ENCODE measurements around the gene C5orf58.
A peak's percentile ranks its signal among the peaks of the same experiment; 100 is the strongest.

The C5orf58 gene

GRCh38 chr5:170204202-170204601, 28.6 kb upstream of the C5orf58 start:
- no peaks in the 10 kb centered on the region for H3K27me3 ChIP-seq (ENCODE audit: insufficient read depth, low read length, poor library complexity)
- H3K4me2 ChIP-seq (ENCODE audit: low read length) = no peak overlapping the region
- no peaks in the 10 kb centered on the region for H3K36me3 ChIP-seq (ENCODE audit: control insufficient read depth, insufficient read depth, low read length)
- peaks cover 2% of the 10 kb centered on the region for H3K4me1 ChIP-seq (ENCODE audit: control insufficient read depth, low read depth, low read length)
- no peak overlapping the region for H3K27ac ChIP-seq (ENCODE audit: low read depth, low read length)
- WGBS (ENCODE audit: extremely low coverage, insufficient coverage, low lambda C conversion rate) = no CpG with 5 or more reads among the region's 5 CpGs
- no peak overlapping the region for H3K56ac ChIP-seq (ENCODE audit: low read length)
- H2BK120ac ChIP-seq (ENCODE audit: low read depth, low read length) = no peak overlapping the region
- no peak overlapping the region for H3K4ac ChIP-seq (ENCODE audit: low read depth, low read length)
- no peak overlapping the region for H4K8ac ChIP-seq (ENCODE audit: low read depth, low read length)
- no peak overlapping the region for H2BK15ac ChIP-seq (replicated peaks; ENCODE audit: low read depth)
- no peak overlapping the region for H2AK5ac ChIP-seq (ENCODE audit: low read length)
- H3K79me1 ChIP-seq (ENCODE audit: low read length) = no peaks in the 10 kb centered on the region
- DNase-seq = no peak
- H3K18ac ChIP-seq (ENCODE audit: low read length) = no peak overlapping the region
- no peaks in the 10 kb centered on the region for H3K79me2 ChIP-seq (ENCODE audit: control insufficient read depth, insufficient read depth, low read length)
- no peak overlapping the region for H3K9ac ChIP-seq (ENCODE audit: low read length)
- no peak overlapping the region for H3K4me3 ChIP-seq (ENCODE audit: low read length)
- H2BK5ac ChIP-seq (ENCODE audit: low read length) = no peak overlapping the region
- H4K5ac ChIP-seq (ENCODE audit: low read length) = no peak overlapping the region
- no peak overlapping the region for H3K23ac ChIP-seq (ENCODE audit: low read length)

- DNase-seq = no peak
- H3K4me2 ChIP-seq (ENCODE audit: low read length) = no peak overlapping the region
Observed at GRCh38 chr5:170206216-170206615, 26.6 kb upstream of the C5orf58 start.

GRCh38 chr5:170206958-170207357, 25.8 kb upstream of the C5orf58 start:
- H3K4me1 ChIP-seq (ENCODE audit: control insufficient read depth, low read depth, low read length) = no peaks in the 10 kb centered on the region
- no peak overlapping the region for H2BK5ac ChIP-seq (ENCODE audit: low read length)

More at GRCh38 chr5:170206216-170206615, 26.6 kb upstream of the C5orf58 start:
- no CpG with 5 or more reads among the region's 3 CpGs for WGBS (ENCODE audit: extremely low coverage, insufficient coverage, low lambda C conversion rate)
- Histone ChIP-seq H3K4me1 (ENCODE audit: control insufficient read depth, low read depth, low read length) (no peaks in the 10 kb centered on the region), H3K9ac (ENCODE audit: low read length) (no peak overlapping the region), H3K4ac (ENCODE audit: low read depth, low read length) (no peak overlapping the region), H4K5ac (ENCODE audit: low read length) (no peak overlapping the region), H3K23ac (ENCODE audit: low read length) (no peak overlapping the region), H2BK5ac (ENCODE audit: low read length) (no peak overlapping the region), H3K27me3 (ENCODE audit: insufficient read depth, low read length, poor library complexity) (no peaks in the 10 kb centered on the region), H3K56ac (ENCODE audit: low read length) (no peak overlapping the region), H2BK120ac (ENCODE audit: low read depth, low read length) (no peak overlapping the region), H2AK5ac (ENCODE audit: low read length) (no peak overlapping the region), H3K27ac (ENCODE audit: low read depth, low read length) (no peak overlapping the region), H4K8ac (ENCODE audit: low read depth, low read length) (no peak overlapping the region), H3K4me3 (ENCODE audit: low read length) (no peak overlapping the region), H3K18ac (ENCODE audit: low read length) (no peak overlapping the region), H3K79me2 (ENCODE audit: control insufficient read depth, insufficient read depth, low read length) (no peaks in the 10 kb centered on the region), H3K79me1 (ENCODE audit: low read length) (no peaks in the 10 kb centered on the region), H2BK15ac (replicated peaks; ENCODE audit: low read depth) (no peak overlapping the region), H3K36me3 (ENCODE audit: control insufficient read depth, insufficient read depth, low read length) (no peaks in the 10 kb centered on the region)

GRCh38 chr5:170211575-170212334, 21.0 kb upstream of the C5orf58 start:
- Histone ChIP-seq H2AK5ac (ENCODE audit: low read length) (no peak overlapping the region), H3K4me2 (ENCODE audit: low read length) (no peak overlapping the region), H3K4me1 (ENCODE audit: control insufficient read depth, low read depth, low read length) (no peaks in the 10 kb centered on the region), H3K79me1 (ENCODE audit: low read length) (no peaks in the 10 kb centered on the region), H2BK120ac (ENCODE audit: low read depth, low read length) (no peak overlapping the region), H3K79me2 (ENCODE audit: control insufficient read depth, insufficient read depth, low read length) (no peaks in the 10 kb centered on the region), H3K23ac (ENCODE audit: low read length) (no peak overlapping the region), H2BK5ac (ENCODE audit: low read length) (no peak overlapping the region), H3K27me3 (ENCODE audit: insufficient read depth, low read length, poor library complexity) (no peaks in the 10 kb centered on the region), H4K8ac (ENCODE audit: low read depth, low read length) (no peak overlapping the region), H3K27ac (ENCODE audit: low read depth, low read length) (no peak overlapping the region), H2BK15ac (replicated peaks; ENCODE audit: low read depth) (no peak overlapping the region), H3K18ac (ENCODE audit: low read length) (no peak overlapping the region), H3K4ac (ENCODE audit: low read depth, low read length) (no peak overlapping the region), H3K36me3 (ENCODE audit: control insufficient read depth, insufficient read depth, low read length) (no peaks in the 10 kb centered on the region), H3K9ac (ENCODE audit: low read length) (no peak overlapping the region), H3K4me3 (ENCODE audit: low read length) (no peak overlapping the region), H4K5ac (ENCODE audit: low read length) (no peak overlapping the region), H3K56ac (ENCODE audit: low read length) (no peak overlapping the region)
- no CpG with 5 or more reads among the region's 1 CpG for WGBS (ENCODE audit: extremely low coverage, insufficient coverage, low lambda C conversion rate)
- DNase-seq = no peak

More at GRCh38 chr5:170206958-170207357, 25.8 kb upstream of the C5orf58 start:
- Histone ChIP-seq H3K27me3 (ENCODE audit: insufficient read depth, low read length, poor library complexity) (no peaks in the 10 kb centered on the region), H3K79me2 (ENCODE audit: control insufficient read depth, insufficient read depth, low read length) (no peaks in the 10 kb centered on the region), H3K23ac (ENCODE audit: low read length) (no peak overlapping the region), H3K4me2 (ENCODE audit: low read length) (no peak overlapping the region), H4K5ac (ENCODE audit: low read length) (no peak overlapping the region), H4K8ac (ENCODE audit: low read depth, low read length) (no peak overlapping the region), H3K4me3 (ENCODE audit: low read length) (no peak overlapping the region), H2BK120ac (ENCODE audit: low read depth, low read length) (no peak overlapping the region), H3K56ac (ENCODE audit: low read length) (no peak overlapping the region), H3K18ac (ENCODE audit: low read length) (no peak overlapping the region), H3K9ac (ENCODE audit: low read length) (no peak overlapping the region), H3K27ac (ENCODE audit: low read depth, low read length) (no peak overlapping the region), H2AK5ac (ENCODE audit: low read length) (no peak overlapping the region), H3K4ac (ENCODE audit: low read depth, low read length) (no peak overlapping the region), H2BK15ac (replicated peaks; ENCODE audit: low read depth) (no peak overlapping the region), H3K36me3 (ENCODE audit: control insufficient read depth, insufficient read depth, low read length) (no peaks in the 10 kb centered on the region), H3K79me1 (ENCODE audit: low read length) (no peaks in the 10 kb centered on the region)
- no peak for DNase-seq
- no CpG with 5 or more reads among the region's 8 CpGs for WGBS (ENCODE audit: extremely low coverage, insufficient coverage, low lambda C conversion rate)

- no peak overlapping the region for H3K23ac ChIP-seq (ENCODE audit: low read length)
- H4K5ac ChIP-seq (ENCODE audit: low read length) = no peak overlapping the region
- no peak overlapping the region for H3K9ac ChIP-seq (ENCODE audit: low read length)
- no peak overlapping the region for H3K4ac ChIP-seq (ENCODE audit: low read depth, low read length)
- no peak overlapping the region for H3K4me3 ChIP-seq (ENCODE audit: low read length)
- H3K27me3 ChIP-seq (ENCODE audit: insufficient read depth, low read length, poor library complexity) = no peaks in the 10 kb centered on the region
- no peak overlapping the region for H2AK5ac ChIP-seq (ENCODE audit: low read length)
- no peaks in the 10 kb centered on the region for H3K79me2 ChIP-seq (ENCODE audit: control insufficient read depth, insufficient read depth, low read length)
- no peak overlapping the region for H4K8ac ChIP-seq (ENCODE audit: low read depth, low read length)
- H2BK5ac ChIP-seq (ENCODE audit: low read length) = no peak overlapping the region
- H2BK15ac ChIP-seq (replicated peaks; ENCODE audit: low read depth) = no peak overlapping the region
- no peak overlapping the region for H3K27ac ChIP-seq (ENCODE audit: low read depth, low read length)
- DNase-seq = peak; percentile 75
- no peaks in the 10 kb centered on the region for H3K4me1 ChIP-seq (ENCODE audit: control insufficient read depth, low read depth, low read length)
- H3K56ac ChIP-seq (ENCODE audit: low read length) = no peak overlapping the region
- no peaks in the 10 kb centered on the region for H3K79me1 ChIP-seq (ENCODE audit: low read length)
- H3K4me2 ChIP-seq (ENCODE audit: low read length) = no peak overlapping the region
- no peak overlapping the region for H2BK120ac ChIP-seq (ENCODE audit: low read depth, low read length)
- H3K18ac ChIP-seq (ENCODE audit: low read length) = no peak overlapping the region
- no peaks in the 10 kb centered on the region for H3K36me3 ChIP-seq (ENCODE audit: control insufficient read depth, insufficient read depth, low read length)
Observed at GRCh38 chr5:170216257-170216864, 16.4 kb upstream of the C5orf58 start.

Data from mesendoderm (in vitro differentiated cells).